ENCODE data around the gene SSH2.

The SSH2 gene

DNA sequence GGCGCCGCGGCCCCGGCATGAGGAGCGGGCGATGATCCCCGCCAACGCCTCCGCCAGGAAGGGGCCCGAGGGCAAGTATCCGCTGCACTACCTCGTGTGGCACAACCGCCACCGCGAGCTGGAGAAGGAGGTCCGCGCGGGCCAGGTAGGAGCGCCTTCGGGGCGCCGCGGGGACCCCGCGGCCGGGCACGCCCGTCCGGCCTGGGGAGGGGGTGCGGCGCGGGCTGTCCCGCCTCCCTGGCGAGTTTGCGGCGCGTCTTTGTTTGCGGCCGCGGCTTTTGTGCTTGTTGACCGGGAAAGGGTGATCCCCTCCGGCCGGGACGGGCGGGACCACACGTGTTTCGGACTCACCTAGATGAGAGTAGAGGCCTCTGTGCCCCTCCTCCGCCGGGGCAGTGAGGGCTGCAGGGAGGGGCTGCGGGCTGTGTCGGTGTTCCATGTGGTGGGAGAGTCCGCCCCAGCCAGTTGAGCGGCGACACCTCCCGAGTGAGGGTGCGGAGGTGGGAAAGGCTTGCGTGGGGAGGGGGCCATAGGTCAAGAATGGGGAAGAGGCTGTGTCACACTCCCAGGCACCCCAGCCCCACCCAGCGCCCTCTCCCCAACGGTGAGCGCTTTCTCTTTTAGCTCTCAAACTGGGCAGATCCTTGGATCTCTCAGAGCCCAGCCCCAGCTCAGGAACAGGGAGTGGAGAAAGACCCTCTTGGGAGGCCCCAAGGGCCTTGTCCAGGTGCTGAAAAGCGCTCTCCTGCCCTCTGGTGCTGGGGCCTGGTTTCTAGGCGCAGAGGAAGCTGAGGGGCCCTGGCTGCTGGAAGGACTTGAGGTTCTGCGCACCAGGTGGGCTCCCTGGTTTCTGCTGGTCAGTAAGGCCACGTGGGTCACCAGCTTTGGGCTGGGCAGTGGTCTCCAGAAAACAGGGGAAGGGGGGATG, 336.2 kb downstream of the SSH2 start:
- no peak overlapping the region for H3K27ac ChIP-seq
- no peak for DNase-seq (ENCODE audit: low read depth, low spot score)
- H3K9ac ChIP-seq (ENCODE audit: insufficient read length): peak overlapping the region; percentile 75
- H3K9me3 ChIP-seq (ENCODE audit: low read depth, low read length): no peaks in the 10 kb centered on the region
- no peaks in the 10 kb centered on the region for H3K36me3 ChIP-seq (ENCODE audit: insufficient read depth, low read length)
- TF ChIP-seq FOXP2 (optimal IDR thresholded peaks at IDR 0.05; ENCODE audit: control extremely low read depth, extremely low read length, insufficient read depth): no peak
- no peak for TF ChIP-seq POLR2AphosphoS5 (IDR thresholded peaks at IDR 0.05; ENCODE audit: borderline replicate concordance, low read depth, low read length)
- no peak for TF ChIP-seq EZH2 (IDR thresholded peaks at IDR 0.05)
- H3K4me3 ChIP-seq: peak overlapping the region; percentile 85

DNA sequence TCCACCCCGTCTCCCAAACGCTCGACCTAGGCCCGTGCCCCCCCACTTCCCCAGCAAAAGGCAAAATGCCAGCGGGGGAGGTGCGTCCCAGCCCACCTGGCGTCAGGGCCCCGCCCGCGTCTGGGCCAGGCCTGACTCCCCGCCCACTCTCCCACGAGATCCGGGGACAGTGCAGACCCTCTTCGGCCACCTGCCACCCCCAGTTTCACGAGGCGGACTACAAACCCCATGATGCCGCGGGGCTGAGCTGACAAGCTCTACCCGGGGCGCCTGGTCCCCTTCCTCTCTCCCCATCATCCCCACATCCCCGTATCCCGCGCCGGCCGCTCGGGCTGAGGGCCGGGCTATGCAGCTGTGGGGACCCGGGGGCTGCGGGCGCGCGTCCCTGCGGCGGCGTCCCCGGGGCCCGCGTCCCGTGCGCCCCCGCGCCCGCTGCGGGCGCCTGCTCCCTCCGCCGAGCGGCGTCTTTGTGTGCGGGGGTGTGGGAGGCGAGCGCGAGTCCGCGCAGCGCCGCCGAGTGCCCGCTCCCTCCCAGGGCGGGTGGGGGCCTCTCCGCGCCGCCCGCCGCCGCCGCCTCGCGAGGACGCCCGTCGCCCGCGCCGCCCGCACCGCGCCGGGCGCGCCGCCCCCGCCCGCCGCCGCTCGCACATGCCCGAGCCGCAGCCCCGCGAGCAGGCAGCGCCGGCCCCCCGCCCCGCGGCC, 337.0 kb downstream of the SSH2 start, which contains the start of gene ANKRD13B:
Gene ANKRD13B, plus strand, starts transcription at position 283 of the 702 bp plus-strand sequence. CDS start 490 bp downstream, outside the sequence.
- Histone ChIP-seq H3K4me3 (peak within 1 kb of the TSS; percentile 85), H3K9me3 (ENCODE audit: low read depth, low read length) (no peaks in the 10 kb centered on the region), H3K27ac (peak within 1 kb of the TSS; percentile 87), H3K36me3 (ENCODE audit: insufficient read depth, low read length) (no peaks in the 10 kb centered on the region), H3K9ac (ENCODE audit: insufficient read length) (peak within 1 kb of the TSS; percentile 75)
- DNase-seq (ENCODE audit: low read depth, low spot score): no peak
- TF ChIP-seq FOXP2 (optimal IDR thresholded peaks at IDR 0.05; ENCODE audit: control extremely low read depth, extremely low read length, insufficient read depth) (no peak), EZH2 (IDR thresholded peaks at IDR 0.05) (no peak), POLR2AphosphoS5 (IDR thresholded peaks at IDR 0.05; ENCODE audit: borderline replicate concordance, low read depth, low read length) (no peak)

DNA sequence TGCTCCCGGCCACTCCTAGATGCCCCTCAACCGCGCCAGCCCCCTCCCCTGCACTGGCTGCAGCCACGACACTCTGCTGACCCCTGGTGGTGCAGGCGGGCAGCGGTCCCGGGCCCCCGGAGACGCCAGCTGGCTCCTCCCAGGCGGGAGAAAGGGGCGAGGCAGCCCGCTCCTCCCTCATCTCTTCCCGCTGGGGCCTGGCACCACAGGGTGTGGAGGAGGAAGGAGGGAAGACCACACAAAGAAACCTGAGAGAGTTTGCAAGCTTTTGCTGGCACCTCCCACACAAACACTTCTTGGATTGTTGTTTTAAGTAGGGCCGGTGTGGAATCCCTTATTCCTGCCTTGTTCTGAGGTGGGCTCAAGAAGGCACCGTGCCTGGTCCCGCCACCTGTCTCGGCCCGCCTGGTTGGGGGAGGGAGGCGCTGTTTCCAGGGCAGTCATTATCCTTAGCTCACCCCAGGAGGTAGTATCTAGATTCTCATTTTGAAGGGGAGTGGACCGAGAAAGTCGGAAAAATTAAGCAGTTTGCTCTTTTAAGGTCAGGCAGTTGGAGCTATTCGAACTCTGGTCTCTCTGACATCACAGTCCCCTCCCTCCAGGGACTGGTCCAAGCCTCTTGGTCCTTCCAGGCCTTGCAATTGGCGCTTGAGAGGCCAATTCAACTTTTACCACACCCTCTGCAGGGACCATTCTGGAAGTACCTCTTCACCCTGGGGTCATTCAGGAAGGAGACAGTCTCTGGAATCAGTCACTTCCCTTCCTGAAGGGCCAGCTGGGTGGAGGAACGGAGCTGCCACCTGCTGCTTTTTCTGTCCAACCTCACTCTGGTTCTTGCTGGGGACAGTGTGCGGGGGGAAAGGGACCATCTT, 338.1 kb downstream of the SSH2 start:
- peak; percentile 35 for DNase-seq (ENCODE audit: low read depth, low spot score)
- Histone ChIP-seq H3K27ac (peak overlapping the region; percentile 87), H3K36me3 (ENCODE audit: insufficient read depth, low read length) (no peaks in the 10 kb centered on the region), H3K4me3 (peak overlapping the region; percentile 80), H3K9ac (ENCODE audit: insufficient read length) (no peak overlapping the region), H3K9me3 (ENCODE audit: low read depth, low read length) (no peaks in the 10 kb centered on the region)
- no peak for TF ChIP-seq EZH2 (IDR thresholded peaks at IDR 0.05)
- TF ChIP-seq POLR2AphosphoS5 (IDR thresholded peaks at IDR 0.05; ENCODE audit: borderline replicate concordance, low read depth, low read length): peak; percentile 69
- TF ChIP-seq FOXP2 (optimal IDR thresholded peaks at IDR 0.05; ENCODE audit: control extremely low read depth, extremely low read length, insufficient read depth): no peak

DNA sequence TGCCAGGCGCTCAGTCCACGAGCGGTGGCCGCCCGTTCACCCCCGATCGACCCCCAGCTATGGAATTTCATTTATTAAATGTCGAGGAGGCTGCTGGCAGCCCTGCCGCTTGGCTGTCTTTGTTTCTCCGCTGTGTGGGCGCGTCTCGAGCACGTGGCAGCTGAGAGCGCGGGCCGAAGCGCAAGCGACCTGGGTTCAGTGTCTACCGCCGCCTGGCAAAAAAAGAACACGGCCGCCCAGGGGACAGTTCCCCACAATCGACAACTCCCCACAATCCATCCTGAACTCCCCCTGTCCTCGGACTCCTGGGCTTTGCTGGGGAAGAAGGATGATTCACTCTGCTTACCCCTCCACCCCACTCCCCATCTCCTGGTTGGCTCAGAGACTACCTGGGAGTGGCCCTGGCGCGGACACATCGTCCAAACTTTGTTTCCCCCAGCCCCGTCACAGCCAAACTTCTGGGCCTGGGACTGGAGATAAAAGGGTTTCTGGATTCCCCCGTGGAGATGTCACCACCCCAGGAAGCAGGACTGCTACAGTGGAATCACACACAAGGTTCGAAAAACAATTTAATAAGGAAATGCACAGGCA, 338.8 kb downstream of the SSH2 start:
- Histone ChIP-seq H3K4me3 (peak overlapping the region; percentile 80), H3K9me3 (ENCODE audit: low read depth, low read length) (no peaks in the 10 kb centered on the region), H3K36me3 (ENCODE audit: insufficient read depth, low read length) (no peaks in the 10 kb centered on the region), H3K9ac (ENCODE audit: insufficient read length) (peak overlapping the region; percentile 1), H3K27ac (peak overlapping the region; percentile 22; the same call in 1 of the 2 replicates)
- no peak for DNase-seq (ENCODE audit: low read depth, low spot score)
- TF ChIP-seq FOXP2 (optimal IDR thresholded peaks at IDR 0.05; ENCODE audit: control extremely low read depth, extremely low read length, insufficient read depth) (no peak), EZH2 (IDR thresholded peaks at IDR 0.05) (no peak)

DNA sequence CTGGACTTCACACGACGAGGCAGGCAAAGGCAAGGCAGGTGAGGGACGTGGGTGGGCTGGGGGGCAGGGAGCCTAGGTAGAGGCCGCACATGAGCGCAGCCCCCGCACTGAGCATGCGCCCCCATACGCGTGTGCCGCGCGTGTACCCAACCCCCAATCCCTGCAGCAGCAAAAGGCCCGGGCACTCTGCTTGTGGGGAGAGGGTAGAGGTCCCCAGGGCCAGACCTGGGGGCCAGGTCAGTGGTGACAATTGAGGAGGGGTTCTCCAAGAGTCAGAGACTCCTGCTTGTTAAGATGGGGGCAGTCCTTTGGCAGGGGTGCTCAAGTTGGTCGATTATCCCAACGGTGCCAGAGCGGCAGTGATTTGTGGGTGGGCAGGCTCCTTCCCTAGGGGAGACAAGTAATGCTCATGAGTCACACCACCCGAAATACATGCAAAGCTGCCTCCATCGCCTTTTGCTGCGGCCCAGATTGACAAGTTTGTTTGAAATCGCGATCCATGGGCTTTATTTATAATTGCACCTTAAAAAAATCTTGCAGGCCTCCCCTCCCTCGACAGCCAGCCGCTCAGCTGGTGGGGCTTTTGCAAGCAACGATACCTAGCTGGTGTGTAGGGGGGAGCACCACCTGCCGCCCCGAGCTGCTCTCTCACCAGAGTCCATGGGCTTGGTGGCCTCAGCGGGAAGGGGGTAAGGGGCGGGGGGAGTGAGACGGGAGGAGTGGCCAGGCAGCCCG, 339.4 kb downstream of the SSH2 start:
- no peak for TF ChIP-seq EZH2 (IDR thresholded peaks at IDR 0.05)
- TF ChIP-seq FOXP2 (optimal IDR thresholded peaks at IDR 0.05; ENCODE audit: control extremely low read depth, extremely low read length, insufficient read depth): no peak
- TF ChIP-seq POLR2AphosphoS5 (IDR thresholded peaks at IDR 0.05; ENCODE audit: borderline replicate concordance, low read depth, low read length): no peak; the same call in 1 of the 2 replicates
- Histone ChIP-seq H3K9ac (ENCODE audit: insufficient read length) (peak overlapping the region; percentile 73), H3K4me3 (peak overlapping the region; percentile 80), H3K27ac (peak overlapping the region; percentile 22), H3K36me3 (ENCODE audit: insufficient read depth, low read length) (no peaks in the 10 kb centered on the region), H3K9me3 (ENCODE audit: low read depth, low read length) (no peaks in the 10 kb centered on the region)
- no peak for DNase-seq (ENCODE audit: low read depth, low spot score)

DNA sequence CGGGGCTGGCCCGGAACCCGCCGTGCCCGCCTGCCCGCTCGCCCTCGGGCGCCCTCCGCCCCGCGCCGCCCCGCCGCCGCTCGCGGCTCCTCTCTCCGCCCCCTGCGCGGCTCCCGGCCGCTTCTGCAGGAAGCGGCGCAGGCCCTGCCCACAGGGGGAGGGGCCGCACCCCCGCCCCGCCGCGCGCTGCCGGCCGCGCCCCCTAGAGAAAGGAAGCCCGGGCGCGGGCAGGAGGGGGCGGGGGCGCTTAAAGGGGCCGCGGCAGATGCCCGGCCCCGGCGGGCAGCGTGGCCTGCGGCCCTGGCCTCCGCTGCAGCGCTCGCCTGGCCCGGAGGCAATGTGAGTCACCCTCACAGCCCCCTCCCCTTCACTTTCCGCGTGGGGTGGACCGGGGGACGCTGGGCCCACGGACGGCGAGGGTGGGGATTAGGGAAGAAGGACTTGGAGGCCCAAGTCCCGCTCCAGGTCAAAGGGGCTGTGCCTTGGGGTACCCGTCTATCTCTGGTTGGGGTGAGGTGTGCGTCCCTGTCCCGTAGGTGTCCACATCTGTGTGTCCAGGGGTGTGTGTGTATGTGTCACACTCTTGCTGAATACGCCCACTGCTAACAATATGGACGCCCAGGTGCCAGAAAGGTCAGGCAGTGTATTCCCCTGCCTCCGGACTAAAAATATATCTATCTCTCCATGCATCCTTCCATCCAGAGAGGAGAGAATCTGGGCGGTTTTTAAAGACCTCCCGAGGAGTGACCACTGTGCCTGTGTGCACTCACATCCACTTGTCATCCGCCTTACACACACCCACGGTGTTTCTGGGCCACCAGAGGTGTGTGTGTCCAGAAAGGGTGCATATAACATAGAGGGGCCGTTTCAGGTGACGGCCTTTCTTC, 340.3 kb downstream of the SSH2 start, which contains the start of gene GIT1:
Gene GIT1, minus strand, starts transcription at position 125 of the 887 bp plus-strand sequence. CDS start 270 bp downstream, outside the sequence.
- H3K9me3 ChIP-seq (ENCODE audit: low read depth, low read length): no peaks in the 10 kb centered on the region
- H3K9ac ChIP-seq (ENCODE audit: insufficient read length): peak within 1 kb of the TSS; percentile 75
- H3K27ac ChIP-seq: peak within 1 kb of the TSS; percentile 47
- peak; percentile 16; the same call in 1 of the 2 replicates for TF ChIP-seq POLR2AphosphoS5 (IDR thresholded peaks at IDR 0.05; ENCODE audit: borderline replicate concordance, low read depth, low read length)
- no peak for TF ChIP-seq EZH2 (IDR thresholded peaks at IDR 0.05)
- peak within 1 kb of the TSS; percentile 88 for H3K4me3 ChIP-seq
- no peaks in the 10 kb centered on the region for H3K36me3 ChIP-seq (ENCODE audit: insufficient read depth, low read length)
- no peak for DNase-seq (ENCODE audit: low read depth, low spot score)
